GM10248 (cell line): ENCODE measurements around the gene ARRDC3.

Experiments used
- CTCF ChIA-PET: fragments of 300-600 bp; sonication (Branson Sonifier 250); formaldehyde crosslinking; extraction: SDS; loops from one replicate; lab custom pipeline; 2021; ENCODE audit warnings: antibody characterized with exemption; lab: Yijun Ruan, JAX
- POLR2A ChIA-PET: fragments of 350-650 bp; sonication (Branson Sonifier 250); formaldehyde crosslinking; extraction: SDS; loops from one replicate; lab custom pipeline; 2020; ENCODE audit warnings: antibody characterized with exemption; lab: Yijun Ruan, JAX
- DNase-seq: peaks from one replicate; pipeline ENCODE4 v3.0.0; 2012; ENCODE audit errors: extremely low spot score
- CTCF ChIP-seq: IDR thresholded peaks from 2 replicates; pipeline ENCODE4 v1.5.1; 2012; ENCODE audit warnings: mild to moderate bottlenecking, low read depth; ENCODE audit errors: extremely low read depth, missing control alignments, control extremely low read depth

Gene ARRDC3

GRCh38 chr5:91367344-91367743 lies 15.8 kb downstream of the ARRDC3 start:
- DNase-seq = no peak
- CTCF ChIA-PET = interaction anchor here (1.2 to 3.4 kb wide), 2 partner anchors 18 to 148 kb away, joined by 3 to 16 read pairs; no protein-coding TSS in a partner anchor
- TF ChIP-seq CTCF = no peak
- POLR2A ChIA-PET = interaction anchor here (1.2 to 1.5 kb wide), 2 partner anchors 14 to 16 kb away, joined by 3 to 10 read pairs; partner anchors contain the start of gene ARRDC3

- POLR2A ChIA-PET = interaction anchor here (0.7 to 1.5 kb wide), 4 partner anchors 15 to 221 kb away, joined by 3 to 10 read pairs (median 4); no protein-coding TSS in a partner anchor
- DNase-seq = no peak
- CTCF ChIA-PET = interaction anchor here (0.6 to 3.4 kb wide), 4 partner anchors 9 to 147 kb away, joined by 3 to 16 read pairs (median 4); no protein-coding TSS in a partner anchor
- no peak for TF ChIP-seq CTCF
Observed at GRCh38 chr5:91366551-91366950, 16.6 kb downstream of the ARRDC3 start.

- TF ChIP-seq CTCF = no peak
- no peak for DNase-seq
- ChIA-PET CTCF (interaction anchor here (1.4 to 3.4 kb wide), 3 partner anchors 10 to 20 kb away, joined by 3 to 16 read pairs (median 5); no protein-coding TSS in a partner anchor), POLR2A (no interaction called here)
Observed at GRCh38 chr5:91365498-91365897, 17.6 kb downstream of the ARRDC3 start.

- no peak for DNase-seq
- ChIA-PET POLR2A (no interaction called here), CTCF (interaction anchor here (1.4 to 1.9 kb wide), 2 partner anchors 12 to 21 kb away, joined by 6 to 8 read pairs; partner anchors contain the start of gene ARRDC3)
- no peak for TF ChIP-seq CTCF
Observed at GRCh38 chr5:91362935-91363334, 20.2 kb downstream of the ARRDC3 start.

- DNase-seq = no peak
- TF ChIP-seq CTCF = no peak
- ChIA-PET CTCF (interaction anchor here (0.6 to 1.9 kb wide), 2 partner anchors 11 to 22 kb away, joined by 3 to 8 read pairs; partner anchors contain the start of gene ARRDC3), POLR2A (interaction anchor here (0.6 kb wide), 1 partner anchor 19 kb away, joined by 3 read pairs; no protein-coding TSS in a partner anchor)
Observed at GRCh38 chr5:91361790-91362189, 21.3 kb downstream of the ARRDC3 start.

GRCh38 chr5:91361055-91361701 lies 21.9 kb downstream of the ARRDC3 start:
- ChIA-PET POLR2A (no interaction called here), CTCF (interaction anchor here (1.9 kb wide), 1 partner anchor 23 kb away, joined by 8 read pairs; the partner anchor contains the start of gene ARRDC3)
- DNase-seq = no peak
- no peak for TF ChIP-seq CTCF
